NCI-H2196 treated with DMSO at 0.1 percent for 48 hours (cell line): ENCODE results near the gene TUB.

Experiments
- DNase-seq: peaks from one replicate; lab custom pipeline; 2025; ENCODE audit not compliant: unreplicated experiment; lab: John Stamatoyannopoulos, UW

TUB gene

GRCh38 chr11:8045839-8046238, 35.2 kb upstream of the TUB start:
- no peak for DNase-seq

DNA sequence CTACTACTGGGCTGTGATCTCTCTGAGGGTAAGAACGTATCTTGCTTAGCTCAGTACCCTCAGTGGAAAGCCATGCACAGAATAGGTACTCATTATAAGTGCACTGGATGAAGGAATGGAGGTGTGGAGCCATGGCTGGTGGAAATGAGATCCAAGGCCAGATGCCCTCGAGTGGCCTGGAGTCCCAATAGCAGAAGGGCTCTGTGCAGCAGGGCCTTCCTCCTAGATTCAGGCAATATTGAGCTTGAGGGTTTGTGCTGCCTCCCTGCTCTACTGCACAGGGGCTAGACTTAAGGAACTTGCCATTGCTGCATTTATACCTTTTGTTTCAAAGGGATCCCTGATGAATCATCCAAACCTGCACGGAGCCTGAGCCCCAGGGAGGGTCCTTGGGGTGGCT, 33.6 kb upstream of the TUB start:
- DNase-seq: no peak

DNA sequence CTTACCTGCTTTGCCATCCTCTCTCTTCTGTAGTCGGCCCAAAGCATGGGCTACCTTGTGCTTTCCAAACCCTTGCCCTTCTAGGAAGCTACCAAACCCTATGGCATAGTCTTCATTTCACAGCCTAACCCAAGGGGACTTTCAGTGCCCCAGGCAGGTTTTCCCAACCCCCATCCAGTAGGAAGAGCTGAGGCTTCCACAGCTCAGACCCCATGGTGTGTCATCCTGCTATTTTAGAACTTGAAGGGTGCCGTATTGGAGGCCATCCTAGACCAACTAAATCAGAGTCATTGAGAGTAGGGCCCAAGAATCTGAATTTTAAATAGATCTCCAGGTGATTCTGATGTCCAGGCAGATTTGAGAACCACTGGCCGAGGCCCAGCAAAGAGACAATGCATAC, 31.9 kb upstream of the TUB start:
- DNase-seq: no peak

- DNase-seq: no peak
Observed at GRCh38 chr11:8055091-8055835, 25.7 kb upstream of the TUB start.

DNA sequence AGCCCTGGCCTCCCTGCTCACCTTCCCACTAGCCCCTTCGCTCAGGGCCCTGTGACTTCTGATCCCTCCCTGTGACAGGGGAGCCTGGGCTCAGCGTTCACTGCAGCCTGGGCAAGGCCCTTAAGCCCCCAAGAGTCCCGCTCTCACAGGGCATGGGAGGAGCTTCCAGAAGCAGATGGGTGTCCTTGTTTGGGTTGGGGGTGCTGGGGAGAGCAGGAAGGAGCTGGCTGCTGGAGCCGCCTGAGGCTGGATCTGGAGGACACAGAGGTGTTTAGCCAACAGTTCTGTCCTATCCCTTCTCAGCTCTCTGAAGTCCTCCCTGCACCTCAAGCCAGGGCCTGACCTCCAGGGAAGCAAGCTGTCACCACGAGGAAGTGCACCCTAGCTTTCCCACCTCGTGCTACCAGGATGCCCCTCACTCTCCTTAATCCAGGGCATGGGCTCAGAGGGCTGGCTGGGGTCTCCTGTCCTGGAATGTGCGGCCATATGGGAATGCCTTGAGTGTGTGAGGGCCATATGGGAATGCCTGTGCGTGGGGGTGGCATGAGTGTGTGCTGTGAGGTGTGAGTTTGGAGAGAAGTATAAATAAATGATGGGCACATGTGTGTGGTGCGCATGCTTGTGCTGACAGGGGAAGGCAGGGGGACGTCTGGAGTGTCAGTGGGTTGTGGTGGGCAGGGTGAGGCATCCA, 25.0 kb upstream of the TUB start:
- no peak for DNase-seq

- no peak for DNase-seq
Observed at GRCh38 chr11:8056810-8057463, 24.1 kb upstream of the TUB start.

DNA sequence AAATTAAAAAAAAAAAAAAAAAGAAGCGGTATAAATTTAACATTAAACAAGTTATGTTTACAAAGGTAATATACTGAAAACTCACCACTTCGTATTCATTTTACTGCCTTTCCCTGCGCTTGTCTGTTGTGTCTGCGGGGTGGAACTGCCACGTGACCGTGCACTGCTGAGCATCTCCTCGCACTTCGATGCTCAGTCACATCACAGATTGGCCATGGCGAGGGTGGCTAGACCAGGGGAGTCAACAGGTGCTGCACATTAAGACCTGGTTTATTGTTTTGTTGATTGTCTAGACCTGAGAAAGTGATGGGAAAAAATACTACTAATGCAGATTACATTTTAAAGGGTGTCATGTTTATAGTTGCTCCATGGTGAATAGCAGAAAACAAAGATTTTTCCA, 22.8 kb upstream of the TUB start:
- DNase-seq: no peak

- DNase-seq: no peak
Observed at GRCh38 chr11:8059030-8059429, 22.0 kb upstream of the TUB start.

GRCh38 chr11:8059571-8060011, 21.4 kb upstream of the TUB start:
- no peak for DNase-seq

DNA sequence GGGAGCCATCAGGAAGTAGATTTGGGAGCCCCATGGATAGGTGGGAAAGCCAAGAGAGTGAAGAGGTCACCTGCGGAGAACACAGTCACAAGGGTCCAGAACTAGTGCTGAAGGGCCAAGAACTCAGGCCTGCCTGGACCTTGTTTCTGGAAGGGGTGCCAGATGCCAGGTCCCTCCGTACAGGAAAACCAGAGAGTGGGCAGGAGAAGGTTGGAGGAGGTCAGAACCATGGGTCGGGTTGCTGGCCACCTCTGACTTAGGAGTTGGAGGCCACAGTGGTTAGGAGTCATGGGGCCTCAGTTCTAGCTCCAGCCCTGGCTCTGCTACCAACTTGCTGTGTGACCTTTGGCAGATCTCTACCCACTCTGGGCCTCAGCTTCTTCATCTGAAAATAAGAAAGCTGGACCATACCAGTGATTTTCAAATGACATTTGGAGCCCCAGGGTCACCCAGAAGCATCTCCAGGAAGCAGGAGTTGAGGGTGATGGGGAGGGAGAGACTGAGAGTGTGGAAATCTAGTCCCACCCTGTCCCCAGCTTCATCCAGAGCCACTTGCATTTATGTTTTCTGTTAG, 20.8 kb upstream of the TUB start:
- no peak for DNase-seq

GRCh38 chr11:8060801-8061554, 20.0 kb upstream of the TUB start:
- DNase-seq: no peak

- DNase-seq: no peak
Observed at GRCh38 chr11:8061555-8062428, 19.2 kb upstream of the TUB start.

- DNase-seq: no peak
Observed at GRCh38 chr11:8062781-8063257, 18.2 kb upstream of the TUB start.

DNA sequence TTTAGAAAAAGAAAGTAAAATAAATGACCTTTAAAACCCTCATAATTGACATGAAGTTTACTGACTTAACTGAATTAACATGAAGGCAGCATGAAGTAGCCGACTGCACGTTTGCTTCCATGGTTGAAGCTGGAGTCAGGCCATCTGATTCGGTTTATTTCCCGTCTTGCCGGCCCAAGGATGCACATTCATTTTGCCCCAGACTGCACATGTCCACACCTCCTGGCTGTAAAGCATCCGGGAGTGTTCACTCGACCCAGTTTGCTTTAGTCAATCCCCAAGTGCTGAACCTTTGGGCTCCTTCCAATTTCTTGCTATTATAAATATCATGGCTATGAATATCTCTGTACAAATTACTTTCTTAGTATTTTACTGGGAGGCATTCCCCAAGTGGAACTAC, 17.7 kb upstream of the TUB start:
- DNase-seq: no peak

DNA sequence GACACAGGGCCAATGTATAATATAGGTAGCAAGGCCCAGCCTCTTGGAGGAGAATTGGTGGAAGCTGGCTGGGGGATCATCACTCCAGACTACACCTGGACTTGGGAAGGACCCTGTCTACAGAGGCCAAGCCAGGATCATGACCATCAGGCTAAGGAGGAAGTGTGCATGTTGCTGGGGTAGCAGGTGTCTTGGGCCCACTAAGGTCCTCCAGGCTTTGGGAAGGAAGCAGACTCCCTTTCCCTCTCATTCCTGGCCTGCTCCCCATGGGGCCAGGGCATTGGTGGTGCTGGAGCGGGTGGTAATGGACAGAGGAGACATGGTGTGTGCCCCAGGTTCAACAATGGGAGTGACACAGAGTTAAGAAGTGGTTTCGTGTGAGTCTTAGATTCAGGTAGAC, 16.0 kb upstream of the TUB start:
- no peak for DNase-seq

GRCh38 chr11:8066036-8066910, 14.7 kb upstream of the TUB start:
- no peak for DNase-seq

- DNase-seq: no peak
Observed at GRCh38 chr11:8066911-8067455, 14.0 kb upstream of the TUB start.

- DNase-seq: no peak
Observed at GRCh38 chr11:8067567-8067928, 13.5 kb upstream of the TUB start.
